Measurements from ENCODE around the gene SPAAR.

The SPAAR gene

GRCh38 chr9:35948901-35949318 lies 39.6 kb downstream of the SPAAR start:
- peak; percentile 81 for DNase-seq (ENCODE audit: low spot score)

DNA sequence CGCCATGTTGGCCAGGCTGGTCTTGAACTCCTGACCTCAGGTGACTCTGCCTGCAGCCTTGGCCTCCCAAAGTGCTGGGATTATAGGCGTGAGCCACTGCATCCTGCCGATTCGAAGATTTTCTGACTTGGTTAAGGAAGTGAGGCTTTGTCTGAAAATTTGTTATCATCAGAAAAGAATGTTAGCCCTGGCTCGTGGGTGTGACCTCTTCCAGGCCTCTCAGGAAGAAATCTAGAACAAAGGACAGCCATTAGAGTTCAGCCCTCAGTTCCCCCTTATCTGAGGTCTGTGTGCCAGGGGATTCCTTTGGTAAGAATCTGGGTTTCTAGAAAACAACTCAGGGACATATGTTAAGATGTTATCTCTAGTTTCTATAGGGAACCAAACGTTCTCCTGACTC lies 42.4 kb downstream of the SPAAR start:
- peak; percentile 87 for DNase-seq (ENCODE audit: low spot score)

GRCh38 chr9:35952526-35953191 lies 43.4 kb downstream of the SPAAR start:
- no peak for DNase-seq (ENCODE audit: low spot score)

DNA sequence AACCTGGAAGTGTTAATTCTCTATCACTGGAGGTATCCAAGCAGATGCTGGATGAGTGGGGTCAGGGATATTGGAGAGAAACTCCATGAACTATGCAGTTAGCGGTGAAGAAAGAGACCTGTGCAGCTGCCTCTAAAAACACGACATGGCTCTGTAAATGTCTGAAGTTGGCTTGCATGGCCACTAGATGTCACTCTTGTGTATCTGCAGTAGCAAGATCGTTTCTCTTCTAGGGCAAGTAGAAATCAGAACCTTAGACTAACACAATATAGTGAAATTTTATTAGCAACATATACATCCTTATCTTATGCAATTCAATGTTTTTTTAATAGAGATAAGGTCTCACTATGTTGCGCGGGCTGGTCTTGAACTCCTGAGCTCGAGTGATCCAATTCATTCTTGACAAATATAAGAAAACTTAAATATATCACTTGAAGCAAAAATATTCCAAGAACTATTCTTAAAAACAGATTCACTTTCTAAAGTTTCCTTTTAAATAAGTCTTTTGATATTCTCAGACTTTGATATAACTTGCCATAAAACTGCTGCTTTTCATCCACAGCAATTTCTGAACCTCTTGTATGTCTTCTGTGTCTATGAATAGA lies 45.8 kb downstream of the SPAAR start:
- peak; percentile 77 for DNase-seq (ENCODE audit: low spot score)

GRCh38 chr9:35956651-35957050 lies 47.4 kb downstream of the SPAAR start:
- DNase-seq (ENCODE audit: low spot score) = no peak

DNA sequence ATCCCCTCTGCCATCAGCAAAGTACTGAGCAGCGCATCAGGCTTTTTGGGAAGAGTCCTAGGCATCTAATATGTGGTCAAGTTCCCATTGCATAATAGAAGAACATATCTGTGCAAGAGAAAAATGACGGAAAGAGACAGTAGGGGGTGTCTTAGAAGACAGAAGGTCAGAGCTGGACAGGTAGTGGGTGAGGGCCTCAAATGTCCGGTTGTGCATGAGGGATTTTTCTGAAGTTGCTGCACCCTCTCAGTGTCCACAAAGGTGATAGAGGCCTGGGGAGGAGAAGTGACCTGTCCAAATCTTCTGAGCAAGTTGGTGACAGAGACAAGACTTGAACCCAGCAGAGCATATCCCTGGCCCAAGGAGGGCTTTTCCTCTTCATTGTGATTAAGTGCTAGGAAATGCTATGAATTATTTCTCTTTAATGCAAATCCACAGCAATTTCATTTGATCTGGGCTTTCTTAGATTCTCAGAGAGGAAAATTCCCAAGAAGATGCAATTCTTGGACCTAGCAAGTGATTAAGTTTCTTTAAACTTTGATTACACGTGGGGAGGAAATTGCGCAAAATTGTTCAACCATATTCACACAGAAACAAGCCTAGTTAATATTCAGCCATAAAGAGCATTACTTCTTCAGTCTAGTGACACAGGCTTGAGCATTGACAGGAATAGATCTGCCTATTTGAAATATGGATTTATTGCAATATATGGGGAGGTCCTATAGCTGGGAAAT lies 49.0 kb downstream of the SPAAR start, which contains the start of gene OR2S2:
Gene OR2S2 (minus strand): TSS at position 51 of the 734 bp plus-strand sequence. CDS start 56 bp downstream, outside the sequence.
- peak; percentile 60 for DNase-seq (ENCODE audit: low spot score)

DNA sequence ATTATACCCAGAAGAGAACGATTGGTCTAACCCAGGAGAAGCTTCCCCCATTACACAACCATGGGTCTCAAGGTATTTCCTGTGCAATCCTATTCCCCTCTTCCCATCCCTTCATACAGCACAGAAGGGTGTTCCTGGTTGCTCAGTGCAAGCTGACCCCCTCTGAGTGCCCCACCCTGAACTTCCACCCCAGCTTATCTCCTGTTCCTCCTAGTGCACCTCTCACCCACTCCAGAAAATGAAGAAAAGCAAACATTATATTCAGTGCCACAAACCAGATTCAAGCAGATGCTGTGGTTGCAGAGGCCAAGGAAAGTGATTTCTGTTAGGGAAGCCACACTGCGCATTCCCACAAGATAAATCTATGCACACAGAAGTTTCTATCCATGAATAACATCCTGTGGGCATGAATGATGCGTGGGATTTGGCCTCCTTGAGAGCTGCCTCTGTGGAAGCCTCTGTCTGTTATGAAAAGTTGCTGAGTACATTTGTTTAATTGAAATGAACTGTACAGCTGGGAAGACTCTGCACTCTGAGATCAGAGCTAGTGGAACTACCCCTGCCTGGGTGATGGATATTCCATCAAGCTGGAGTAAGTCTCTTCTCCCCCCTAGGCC lies 50.9 kb downstream of the SPAAR start:
- DNase-seq (ENCODE audit: low spot score) = peak; percentile 18

Data from kidney tubule cell (primary cell).